Brain microvascular endothelial cell (primary cell): ENCODE measurements around the gene SESTD1.

Experiments
- DNase-seq: peaks from one replicate; pipeline ENCODE4 v3.0.0-alpha.2; 2020
- H3K27ac ChIP-seq: fragments of 250-450 bp; sonication (Bioruptor Pico); 2 replicates; pipeline ENCODE4 v1.5.1; 2020; ENCODE audit warnings: mild to moderate bottlenecking, moderate library complexity
- H3K27me3 ChIP-seq: fragments of 250-450 bp; sonication (Bioruptor Pico); replicated peaks from 2 replicates; pipeline ENCODE4 v1.5.1; 2020; ENCODE audit warnings: mild to moderate bottlenecking
- H3K36me3 ChIP-seq: fragments of 250-450 bp; sonication (Bioruptor Pico); replicated peaks from 2 replicates; pipeline ENCODE4 v1.5.1; 2020; ENCODE audit warnings: mild to moderate bottlenecking
- H3K4me3 ChIP-seq: 2 replicates; pipeline ENCODE4 v1.5.1; 2011; ENCODE audit warnings: low read depth, mild to moderate bottlenecking, control low read depth, low read length, moderate library complexity
- in situ Hi-C: cut with HindIII; loops from 2 replicates; pipeline ENCODE4 v1.10.0; 2017; ENCODE audit warnings: low sequenced_read_pairs, low pct_ligation_motif_present
- TF ChIP-seq, protein P1 (sequence below): IDR thresholded peaks from 2 replicates; pipeline ENCODE4 v1.5.1; 2011; ENCODE audit warnings: low read depth, mild to moderate bottlenecking, moderate library complexity, low read length, control low read depth, inconsistent platforms; ENCODE audit errors: missing control alignments

SESTD1 gene

DNA sequence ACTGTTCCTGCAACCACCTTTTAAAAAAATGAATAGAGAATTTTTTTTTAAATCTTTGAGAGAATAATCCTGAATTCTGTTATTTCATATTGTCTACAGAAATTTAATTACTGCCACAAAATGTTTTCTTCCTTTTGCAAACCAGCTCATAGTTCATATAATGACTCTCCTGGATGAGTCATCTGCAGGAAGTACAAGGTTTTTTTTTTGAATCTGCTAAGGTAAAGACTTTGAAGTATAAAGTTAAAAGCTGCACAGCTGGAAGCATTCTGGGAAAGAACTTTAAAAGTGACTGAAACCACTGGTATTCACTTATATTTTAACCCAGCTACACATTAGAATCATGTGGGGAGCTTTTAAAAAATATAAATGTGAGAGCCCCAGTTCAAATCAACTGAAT, 25.4 kb downstream of the SESTD1 start:
- in situ Hi-C loops: no loop called here
- Histone ChIP-seq H3K27ac (no peak overlapping the region), H3K4me3 (no peak overlapping the region), H3K36me3 (no peaks in the 10 kb centered on the region), H3K27me3 (no peaks in the 10 kb centered on the region)
- TF ChIP-seq, protein P1, sequence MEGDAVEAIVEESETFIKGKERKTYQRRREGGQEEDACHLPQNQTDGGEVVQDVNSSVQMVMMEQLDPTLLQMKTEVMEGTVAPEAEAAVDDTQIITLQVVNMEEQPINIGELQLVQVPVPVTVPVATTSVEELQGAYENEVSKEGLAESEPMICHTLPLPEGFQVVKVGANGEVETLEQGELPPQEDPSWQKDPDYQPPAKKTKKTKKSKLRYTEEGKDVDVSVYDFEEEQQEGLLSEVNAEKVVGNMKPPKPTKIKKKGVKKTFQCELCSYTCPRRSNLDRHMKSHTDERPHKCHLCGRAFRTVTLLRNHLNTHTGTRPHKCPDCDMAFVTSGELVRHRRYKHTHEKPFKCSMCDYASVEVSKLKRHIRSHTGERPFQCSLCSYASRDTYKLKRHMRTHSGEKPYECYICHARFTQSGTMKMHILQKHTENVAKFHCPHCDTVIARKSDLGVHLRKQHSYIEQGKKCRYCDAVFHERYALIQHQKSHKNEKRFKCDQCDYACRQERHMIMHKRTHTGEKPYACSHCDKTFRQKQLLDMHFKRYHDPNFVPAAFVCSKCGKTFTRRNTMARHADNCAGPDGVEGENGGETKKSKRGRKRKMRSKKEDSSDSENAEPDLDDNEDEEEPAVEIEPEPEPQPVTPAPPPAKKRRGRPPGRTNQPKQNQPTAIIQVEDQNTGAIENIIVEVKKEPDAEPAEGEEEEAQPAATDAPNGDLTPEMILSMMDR: no peak
- DNase-seq: no peak

DNA sequence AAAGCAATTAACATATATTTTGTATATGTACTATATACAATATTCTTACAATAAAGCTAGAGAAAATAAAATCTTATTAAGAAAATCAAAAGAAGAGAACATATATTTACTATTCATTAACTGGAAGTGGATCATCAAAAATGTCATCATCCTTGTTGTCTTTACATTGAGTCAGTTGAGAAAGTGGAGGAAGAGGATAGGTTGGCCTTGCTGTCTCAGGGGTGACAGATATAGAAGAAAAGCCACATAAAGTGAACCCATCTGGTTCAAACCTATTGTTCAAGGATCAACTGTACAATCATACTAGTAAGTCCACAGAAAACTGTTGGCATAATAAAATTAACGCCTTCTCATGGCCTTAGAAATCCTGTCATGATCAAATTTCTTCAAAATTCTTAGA, 26.6 kb downstream of the SESTD1 start:
- no peak for DNase-seq
- H3K4me3 ChIP-seq: no peak overlapping the region
- TF ChIP-seq, protein P1: no peak
- no peak overlapping the region for H3K27ac ChIP-seq
- in situ Hi-C loops: no loop called here
- no peaks in the 10 kb centered on the region for H3K27me3 ChIP-seq
- no peaks in the 10 kb centered on the region for H3K36me3 ChIP-seq

GRCh38 chr2:179237209-179237946, 27.3 kb downstream of the SESTD1 start:
- no peaks in the 10 kb centered on the region for H3K36me3 ChIP-seq
- in situ Hi-C loops: no loop called here
- DNase-seq: no peak

GRCh38 chr2:179235463-179236108, 29.0 kb downstream of the SESTD1 start:
- Histone ChIP-seq H3K4me3 (no peak overlapping the region), H3K27me3 (no peaks in the 10 kb centered on the region), H3K36me3 (no peaks in the 10 kb centered on the region), H3K27ac (no peak overlapping the region)
- DNase-seq: peak; percentile 36
- TF ChIP-seq, protein P1: no peak
- in situ Hi-C loops: no loop called here

More at GRCh38 chr2:179237209-179237946, 27.3 kb downstream of the SESTD1 start:
- TF ChIP-seq, protein P1: no peak
- no peak overlapping the region for H3K27ac ChIP-seq
- no peak overlapping the region for H3K4me3 ChIP-seq
- H3K27me3 ChIP-seq: no peaks in the 10 kb centered on the region

DNA sequence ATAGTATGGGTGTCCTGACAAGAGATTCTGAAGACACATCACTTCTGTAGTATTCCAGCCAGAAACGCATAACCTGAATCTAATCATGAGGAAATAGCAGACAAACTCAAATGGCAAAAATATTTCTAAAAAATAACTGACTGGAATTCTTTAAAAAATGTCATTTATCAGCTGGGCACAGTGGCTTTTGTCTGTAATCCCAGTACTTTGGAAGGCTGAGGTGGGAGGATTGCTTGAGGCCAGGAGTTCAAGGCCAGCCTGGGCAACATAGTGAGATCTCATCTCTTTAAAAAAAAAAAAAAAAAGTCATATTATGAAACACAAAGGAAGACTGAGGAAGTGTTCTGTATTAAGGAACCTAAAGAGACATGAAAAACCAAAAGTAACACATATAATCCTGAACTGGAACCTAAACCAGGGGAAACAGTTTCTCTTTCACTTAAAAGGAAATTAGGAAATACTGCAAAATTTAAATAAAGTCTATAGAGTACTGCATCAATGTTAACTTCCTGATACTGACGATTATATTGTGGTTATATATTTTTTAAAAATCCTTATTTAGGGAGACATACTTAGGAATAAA, 29.9 kb downstream of the SESTD1 start:
- TF ChIP-seq, protein P1: no peak
- H3K4me3 ChIP-seq: no peak overlapping the region
- in situ Hi-C loops: no loop called here

More for the DNA sequence above, 29.9 kb downstream of the SESTD1 start:
- Histone ChIP-seq H3K27me3 (no peaks in the 10 kb centered on the region), H3K27ac (no peak overlapping the region), H3K36me3 (no peaks in the 10 kb centered on the region)
- DNase-seq: no peak
